NCI-H2171 treated with DMSO at 0.1 percent for 48 hours (cell line): ENCODE results near the gene COPS2.
A peak's percentile ranks its signal among the peaks of the same experiment; 100 is the strongest.
"Not testable (repeated sequence)": the region's sequence is repeated elsewhere in the genome, so short reads cannot be mapped to it uniquely, and the experiment has no call there.

Experiments used
- DNase-seq: peaks from one replicate; lab custom pipeline; 2025; lab: John Stamatoyannopoulos, UW

The COPS2 gene

DNA sequence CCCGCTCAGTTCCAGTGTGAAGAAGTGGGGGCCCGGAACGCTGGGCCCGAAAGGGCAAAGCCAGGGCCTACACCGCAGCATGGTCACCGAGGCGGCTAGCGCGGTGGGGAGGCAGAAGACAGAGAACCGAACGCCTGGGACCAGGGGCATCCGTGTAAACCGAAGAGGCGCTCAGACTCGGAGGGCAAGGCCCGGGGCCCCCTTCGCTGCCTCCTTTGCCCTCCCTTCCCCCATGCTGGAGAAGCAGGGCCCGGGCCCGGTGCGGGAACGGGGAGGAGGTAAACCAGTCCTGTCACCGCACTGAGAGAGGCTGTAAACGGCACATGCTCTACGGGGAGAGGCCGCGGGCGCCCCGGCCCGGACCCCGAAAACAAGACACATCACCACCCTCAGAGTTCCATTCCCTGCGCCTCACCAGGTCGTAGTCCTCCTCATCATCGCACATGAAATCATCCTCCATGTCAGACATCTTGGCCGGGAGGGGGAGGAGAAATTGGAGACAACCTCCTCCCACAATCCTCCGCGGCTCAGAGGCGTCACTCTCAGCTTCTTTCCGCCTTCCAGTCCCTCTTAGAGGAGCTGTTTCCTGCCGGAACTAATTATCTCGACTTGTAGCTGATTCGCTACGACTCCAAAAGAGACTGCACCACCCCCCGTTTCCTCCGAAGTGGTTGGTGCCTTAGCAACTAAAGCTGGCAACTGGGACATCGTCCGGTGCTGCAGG, at the start of gene COPS2:
COPS2 (minus strand) TSS at position 490 of the 724 bp plus-strand sequence; CDS start at position 469, 21 bp downstream.
- DNase-seq, result peak; percentile 98

DNA sequence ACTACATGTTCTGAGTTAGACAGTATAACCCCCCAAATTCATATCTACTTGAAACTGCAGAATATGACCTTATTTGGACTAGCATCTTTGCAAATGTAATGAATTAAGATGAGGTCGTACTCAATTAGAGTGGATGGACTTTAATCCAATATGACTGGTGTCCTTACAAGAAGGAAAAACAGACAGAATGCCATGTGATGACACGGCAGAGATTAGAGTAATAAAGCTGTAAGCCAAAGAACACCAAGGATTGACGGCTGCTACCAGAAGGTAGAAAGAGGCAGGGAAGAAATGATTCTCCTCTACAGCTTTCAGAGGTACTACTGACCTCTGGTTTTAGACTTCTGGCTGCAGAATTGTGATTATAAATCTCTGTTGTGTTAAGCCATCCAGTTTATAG, 44.9 kb upstream of the COPS2 start:
- DNase-seq, result no peak

DNA sequence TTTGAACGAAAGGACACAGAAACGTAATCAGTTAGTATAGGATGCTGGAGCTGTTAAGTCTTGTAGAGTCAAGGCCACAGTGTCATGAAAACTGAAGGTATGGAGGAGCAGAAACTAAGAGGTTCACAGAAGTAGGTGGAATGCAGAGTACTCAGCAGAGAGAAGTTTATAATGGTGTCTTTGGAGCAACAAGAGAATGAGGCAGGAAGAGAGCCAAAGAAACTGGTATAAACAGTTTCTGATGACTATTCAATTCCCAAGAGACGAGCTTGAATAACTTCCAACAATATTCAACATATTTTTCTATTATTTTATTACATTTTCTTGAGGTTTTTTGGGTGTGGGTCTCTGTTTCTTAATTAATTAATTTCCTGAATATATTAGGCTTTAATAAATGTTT, 44.3 kb upstream of the COPS2 start:
- no peak for DNase-seq

DNA sequence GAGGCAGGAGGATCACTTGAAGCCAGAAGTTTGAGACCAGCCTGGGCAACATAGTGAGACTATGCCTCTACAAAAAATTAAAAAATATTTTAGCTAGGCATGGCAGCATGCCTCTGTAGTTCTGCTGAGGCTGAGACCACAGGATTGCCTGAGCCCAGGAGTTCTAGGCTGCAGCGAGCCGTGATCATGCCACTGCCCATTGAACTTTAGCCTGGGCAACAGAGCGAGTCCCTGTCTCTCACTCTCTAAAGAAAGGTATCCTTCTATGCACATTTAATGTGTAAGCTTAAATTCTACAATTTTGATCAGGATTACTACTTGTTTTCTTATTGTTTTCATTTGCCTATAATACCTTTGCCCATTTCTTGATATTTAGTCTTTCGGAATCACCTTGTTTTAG, 41.5 kb upstream of the COPS2 start:
- no peak for DNase-seq

DNA sequence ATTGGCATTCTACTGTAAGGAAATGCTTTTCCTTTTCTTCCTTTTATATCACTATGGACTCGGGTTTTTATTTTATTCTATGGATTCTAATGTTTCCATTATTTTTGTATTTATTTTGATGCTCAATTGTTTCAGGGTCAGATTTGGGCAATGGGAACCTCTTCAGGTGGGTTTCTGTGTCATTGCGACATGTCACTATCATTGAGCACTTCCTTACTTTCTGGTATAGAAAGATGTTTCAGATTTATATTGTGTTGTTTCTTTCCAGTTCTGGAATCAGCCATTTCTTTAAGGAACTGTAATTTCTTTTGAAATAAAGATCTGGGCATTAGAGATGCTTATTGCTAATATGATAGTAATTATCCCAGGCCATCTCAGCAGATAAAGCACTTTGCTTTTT, 36.5 kb upstream of the COPS2 start:
- DNase-seq, result no peak

DNA sequence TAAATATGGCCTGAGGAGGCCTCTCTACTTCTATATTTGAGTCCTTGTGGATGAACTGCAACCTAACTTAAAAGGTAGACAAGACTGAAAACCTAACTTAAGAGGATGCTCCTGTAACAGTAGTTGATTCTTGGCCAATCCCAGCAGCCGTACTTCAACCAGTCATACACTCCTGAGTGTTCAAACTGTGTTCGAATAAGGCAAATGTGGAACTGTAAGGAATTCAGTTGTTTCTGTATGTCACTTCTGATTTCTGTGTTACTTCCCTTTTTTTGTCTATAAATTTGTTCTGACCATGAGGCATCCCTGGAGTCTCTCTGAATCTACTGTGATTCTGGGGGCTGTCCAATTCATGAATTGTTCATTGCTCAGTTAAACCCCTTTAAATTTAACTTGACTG, 35.2 kb upstream of the COPS2 start:
- DNase-seq, result no peak

DNA sequence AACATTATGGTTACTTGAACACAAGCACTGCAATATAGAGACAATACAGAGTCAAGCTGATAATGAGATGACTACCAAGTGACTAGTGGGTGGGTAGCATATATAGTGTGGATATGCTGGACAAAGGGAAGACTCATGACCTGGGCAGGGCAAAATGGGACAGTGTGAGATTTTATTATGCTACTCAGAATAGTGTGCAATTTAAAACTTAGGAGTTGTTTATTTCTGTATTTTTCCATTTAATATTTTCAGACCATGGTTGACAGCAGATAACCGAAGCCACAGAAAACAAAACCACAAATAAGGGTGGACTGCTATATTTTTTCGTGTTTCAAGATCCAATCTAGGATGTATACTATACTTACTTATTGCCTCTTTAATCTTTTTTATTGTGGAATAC, 34.2 kb upstream of the COPS2 start:
- DNase-seq, result no peak

DNA sequence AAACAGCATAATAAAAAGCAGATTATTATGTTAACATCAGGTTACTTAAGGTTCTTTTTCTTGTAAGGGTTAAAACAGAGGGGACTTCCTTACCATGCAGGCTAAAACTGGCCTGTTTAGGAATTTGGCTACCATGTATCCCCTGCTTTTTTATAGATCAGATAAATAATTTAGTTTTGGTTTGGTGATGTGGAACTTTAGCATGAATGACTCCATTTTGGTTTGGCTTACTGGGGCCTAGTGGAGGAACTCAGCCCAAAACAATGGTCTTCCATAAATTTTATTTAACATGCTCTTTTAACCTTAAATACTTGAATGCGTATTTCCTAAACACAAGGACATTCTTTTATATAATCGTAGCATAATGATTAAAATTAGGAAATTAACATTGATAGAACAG, 33.5 kb upstream of the COPS2 start:
- no peak for DNase-seq

DNA sequence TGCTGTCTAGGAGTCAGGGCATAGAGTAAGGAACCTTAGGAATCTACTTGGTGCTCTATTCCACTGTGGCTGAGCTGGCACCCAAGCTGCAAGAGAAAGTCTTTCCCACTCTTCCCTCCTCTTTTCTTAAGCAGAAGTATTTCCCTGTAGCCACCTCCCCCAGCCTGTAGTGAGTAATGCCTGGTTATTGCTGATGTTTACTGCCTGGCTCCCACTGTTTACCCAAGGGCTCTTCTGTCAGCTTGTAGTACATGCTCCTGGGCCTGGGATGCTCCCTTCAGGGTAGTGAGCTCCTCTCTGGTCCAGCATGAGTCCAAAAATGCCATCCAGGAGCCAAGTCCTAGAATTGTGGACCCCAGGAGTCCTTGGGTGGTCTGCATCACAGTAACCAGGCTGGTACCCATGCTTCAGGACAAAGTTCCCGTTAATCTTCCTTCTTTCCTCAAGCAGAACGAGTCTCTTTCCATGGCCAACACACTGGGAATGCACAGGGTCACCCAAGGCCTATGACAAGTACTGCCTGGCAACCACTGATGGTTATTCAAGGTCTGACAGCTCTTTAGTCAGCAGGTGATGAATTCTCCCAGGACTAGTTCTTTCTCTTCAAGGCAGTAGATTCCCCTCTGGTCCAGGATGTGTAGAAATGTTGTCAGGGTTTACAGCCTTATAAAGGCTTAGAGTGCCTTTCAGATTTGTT, 32.3 kb upstream of the COPS2 start:
- no peak for DNase-seq

DNA sequence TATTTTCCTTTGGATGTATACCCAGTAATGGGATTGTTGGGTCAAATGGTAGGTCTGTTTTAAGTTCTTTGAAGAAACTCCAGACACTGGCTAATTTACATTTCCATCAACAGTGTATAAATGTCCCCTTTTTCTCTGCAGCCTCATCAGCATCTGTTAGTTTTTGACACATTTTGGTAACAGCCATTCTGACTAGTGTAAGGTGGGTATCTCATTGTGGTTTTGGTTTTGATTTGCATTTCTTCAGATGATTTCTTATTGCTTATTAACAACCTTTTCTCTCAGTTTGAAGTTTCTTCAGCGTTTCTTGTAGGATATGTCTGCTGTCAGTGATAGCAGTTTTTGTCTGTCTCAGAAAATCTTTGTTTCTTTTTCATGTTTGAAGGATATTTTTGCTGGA, 30.1 kb upstream of the COPS2 start:
- no peak for DNase-seq

DNA sequence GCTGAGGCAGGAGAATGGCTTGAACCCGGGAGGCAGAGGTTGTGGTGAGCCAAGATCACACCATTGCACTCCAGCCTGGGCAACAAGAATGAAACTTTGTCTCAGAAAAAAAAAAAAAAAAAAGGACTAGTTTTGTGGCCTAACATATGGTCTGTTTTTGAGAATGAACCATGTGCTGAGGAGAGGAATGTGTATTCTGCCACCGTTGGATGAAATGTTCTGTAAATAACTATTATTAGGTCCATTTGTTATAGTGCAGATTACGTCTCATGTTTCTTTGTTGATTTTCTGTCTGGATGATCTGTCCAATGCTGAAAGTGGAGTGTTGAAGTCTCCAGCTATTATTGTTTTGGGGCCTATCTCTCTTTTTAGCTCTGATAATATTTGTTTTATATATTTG, 28.3 kb upstream of the COPS2 start:
- DNase-seq, result peak; percentile 60

DNA sequence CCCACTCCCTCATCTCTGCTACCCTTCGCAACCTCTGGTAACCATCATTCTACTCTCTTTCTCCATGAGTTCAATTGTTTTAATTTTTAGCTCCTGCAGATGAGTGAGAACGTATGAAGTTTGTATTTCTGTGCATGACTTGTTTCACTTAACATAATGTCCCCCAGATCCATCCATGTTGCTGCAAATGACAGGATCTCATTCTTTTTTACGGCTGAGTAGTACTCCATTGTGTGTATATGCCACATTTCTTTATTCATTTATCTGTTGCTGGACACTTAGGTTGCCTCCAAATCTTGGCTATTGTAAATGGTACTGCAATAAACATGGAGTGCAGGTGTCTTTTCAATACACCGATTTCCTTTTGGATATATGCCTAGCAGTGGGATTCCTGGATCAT, 26.7 kb upstream of the COPS2 start:
- DNase-seq, result no peak

DNA sequence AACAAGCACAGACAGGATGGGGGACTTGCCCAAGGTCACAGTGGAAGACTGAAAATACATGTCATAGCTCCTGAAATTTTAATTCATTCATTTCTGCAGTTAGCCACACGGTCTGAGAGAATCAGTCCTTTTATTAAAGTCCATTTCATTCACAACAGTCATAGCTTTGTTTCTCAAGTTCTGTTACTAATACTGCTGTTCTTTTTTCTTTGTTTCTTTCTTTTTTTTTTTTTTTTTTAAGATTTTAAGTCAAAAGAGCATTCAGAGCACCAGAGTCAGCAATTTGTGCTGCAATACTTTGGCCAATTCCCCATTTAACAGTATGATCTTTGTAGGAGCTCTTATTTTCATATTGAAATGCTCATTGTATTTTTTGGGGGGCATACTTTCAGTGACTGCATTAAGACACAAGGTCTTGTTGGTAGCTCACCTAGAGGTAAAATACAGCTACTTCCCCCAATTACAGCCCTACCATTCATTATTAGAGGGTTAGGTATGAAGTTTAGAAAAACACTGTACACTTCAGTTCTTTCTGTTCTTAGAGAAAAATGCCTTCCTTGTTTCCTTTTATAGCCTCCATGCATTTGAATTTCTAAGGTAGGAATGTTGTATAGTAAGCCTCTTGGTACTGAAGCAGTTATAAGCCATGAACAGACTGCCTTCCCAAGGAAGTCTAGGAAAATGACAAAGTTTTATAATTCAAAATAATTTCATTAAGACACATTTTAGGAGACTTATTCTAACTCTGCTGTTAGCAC, 24.2 kb upstream of the COPS2 start:
- DNase-seq, result no peak

DNA sequence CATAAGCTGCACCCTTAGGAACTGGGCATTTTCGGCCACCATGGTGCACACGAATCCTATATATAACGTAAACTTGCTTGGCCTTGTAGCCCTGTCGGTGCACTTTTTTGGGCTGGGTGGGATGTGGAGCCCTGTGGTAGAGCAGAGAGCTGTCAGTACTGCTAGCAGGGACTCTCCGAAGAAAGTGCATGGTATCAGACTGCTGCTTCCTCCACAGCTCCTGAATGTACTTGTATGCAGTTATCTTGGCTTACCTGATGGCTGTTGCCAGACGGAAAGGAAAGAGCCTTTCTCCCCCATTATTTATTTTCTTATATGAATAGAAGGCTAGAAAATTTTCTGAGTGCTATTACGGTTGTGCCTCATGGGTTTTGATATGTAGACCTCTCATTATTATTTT, 23.1 kb upstream of the COPS2 start:
- DNase-seq, result no peak

DNA sequence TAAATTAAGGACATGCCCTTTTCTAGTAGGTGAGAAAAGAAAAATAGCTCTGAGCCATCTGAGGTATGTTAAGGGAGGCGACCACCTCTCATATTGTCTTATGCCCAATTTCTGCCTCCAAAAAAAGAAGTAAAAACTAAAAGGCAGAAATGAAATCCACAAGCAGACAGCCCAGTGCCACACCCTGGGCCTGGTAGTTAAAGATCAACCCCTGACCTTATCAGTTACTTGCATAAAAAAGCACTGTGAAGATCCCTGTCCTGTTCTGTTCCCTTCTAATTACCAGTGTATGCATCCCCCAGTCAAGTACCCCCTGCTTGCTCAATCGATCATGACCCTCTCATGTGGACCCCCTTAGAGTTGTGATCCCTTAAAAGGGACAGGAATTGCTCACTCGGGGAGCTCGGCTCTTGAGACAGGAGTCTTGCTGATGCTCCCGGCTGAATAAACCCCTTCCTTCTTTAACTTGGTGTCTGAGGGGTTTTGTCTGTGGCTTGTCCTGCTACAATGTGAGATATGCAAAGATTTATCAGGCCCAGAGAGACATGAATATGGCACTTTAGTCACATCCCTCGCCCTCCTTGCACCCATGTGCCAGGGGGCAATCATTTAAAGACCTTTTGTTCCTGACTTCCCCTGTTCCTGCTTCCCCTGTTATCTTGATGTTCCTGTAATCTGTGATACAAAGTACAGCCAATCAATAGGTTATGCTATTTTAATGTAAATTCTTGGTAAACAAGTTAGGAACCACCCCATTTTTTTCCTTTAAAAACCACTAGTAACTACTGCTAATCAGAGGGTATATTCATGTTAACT, 20.4 kb upstream of the COPS2 start:
- DNase-seq, result not testable (repeated sequence)

DNA sequence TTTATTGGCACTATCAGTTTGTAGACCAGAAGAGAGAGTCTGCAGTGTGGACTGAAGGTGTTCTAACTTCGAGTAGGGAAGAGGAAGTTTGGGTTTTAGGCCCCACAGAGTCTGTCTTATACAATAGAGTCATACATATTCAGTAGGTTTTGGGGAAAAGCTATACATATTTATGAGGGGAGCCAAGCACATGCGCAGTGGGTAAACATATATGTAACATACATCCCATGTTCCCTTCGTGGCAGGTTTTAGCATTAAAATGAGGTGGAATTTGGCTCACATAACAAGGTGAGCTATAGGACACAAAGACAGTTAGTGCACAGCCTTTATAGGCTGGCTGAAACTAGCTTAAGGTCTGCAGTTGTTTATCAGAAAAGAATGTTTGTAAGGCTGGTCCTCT, 19.5 kb upstream of the COPS2 start:
- no peak for DNase-seq

DNA sequence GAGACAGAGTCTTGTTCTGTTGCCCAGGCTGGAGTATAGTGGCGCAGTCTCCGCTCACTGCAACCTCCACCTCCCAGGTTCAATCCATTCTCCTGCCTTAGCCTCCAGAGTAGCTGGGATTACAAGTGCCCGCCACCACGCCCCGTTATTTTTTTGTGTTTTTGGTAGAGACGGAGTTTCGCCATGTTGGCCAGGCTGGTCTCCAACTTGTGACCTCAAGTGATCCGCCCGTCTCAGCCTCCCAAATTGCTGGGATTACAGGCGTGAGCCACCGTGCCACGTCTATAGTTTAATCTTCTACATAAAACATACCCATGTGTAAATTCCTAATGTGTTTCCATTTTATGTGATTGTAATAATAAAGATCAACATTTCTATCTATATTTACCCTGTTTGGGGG, 16.4 kb upstream of the COPS2 start:
- DNase-seq, result no peak

DNA sequence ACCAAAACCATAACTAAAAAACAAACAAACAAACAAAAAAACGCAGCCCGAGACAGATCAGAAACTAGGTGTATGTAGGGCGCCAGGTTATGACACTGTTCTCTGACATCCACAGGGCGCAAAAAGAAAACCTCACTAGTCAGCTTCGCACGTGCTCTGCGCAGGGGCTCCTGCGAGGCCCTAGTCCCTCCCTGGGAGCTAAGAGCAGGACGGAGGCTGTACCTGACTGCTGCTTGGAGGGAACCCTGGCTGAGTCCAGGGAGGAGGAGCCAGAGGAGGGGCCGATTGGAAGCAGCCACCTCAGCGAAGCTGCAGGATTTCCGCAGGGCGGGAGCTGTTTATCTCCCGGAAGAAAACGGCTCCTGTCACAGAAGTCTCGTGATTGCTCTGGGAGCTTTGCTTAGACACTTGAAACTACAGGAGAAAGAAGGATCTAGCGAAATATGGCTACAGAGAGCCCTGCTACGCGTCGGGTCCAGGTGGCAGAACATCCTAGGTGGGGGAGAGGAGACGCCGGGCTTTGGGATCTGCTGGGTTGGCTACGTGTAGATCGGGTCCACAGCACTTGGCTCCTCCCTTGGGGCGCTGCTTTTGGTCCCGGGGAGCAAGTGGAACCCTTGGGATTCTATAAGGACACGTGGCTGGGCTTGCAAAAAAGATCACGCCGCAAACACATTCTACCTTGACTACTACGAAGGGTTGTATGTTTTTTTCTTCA, 14.6 kb upstream of the COPS2 start, which contains the start of gene GALK2:
GALK2 (plus strand) TSS at position 368 of the 718 bp plus-strand sequence; CDS start at position 444, 76 bp downstream.
- peak; percentile 94 for DNase-seq

DNA sequence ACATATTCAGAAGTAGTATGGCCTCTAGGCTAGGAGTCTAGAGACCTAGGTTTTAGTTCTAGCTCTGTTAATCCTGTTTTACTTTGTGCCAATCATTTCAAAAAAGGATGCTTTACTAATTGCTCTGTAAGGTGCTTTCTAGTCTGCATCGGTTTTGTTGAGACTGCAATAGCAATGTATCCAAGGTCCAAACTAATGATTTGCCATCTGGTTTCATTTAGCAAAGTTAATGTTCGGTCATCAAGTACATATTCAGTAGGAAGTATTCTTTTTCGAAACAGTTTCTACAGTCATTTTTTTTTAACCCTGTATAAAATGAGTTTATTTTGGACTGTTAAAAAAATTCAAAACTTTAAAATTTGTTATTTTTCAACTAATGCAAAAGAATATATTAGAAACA, 12.6 kb upstream of the COPS2 start:
- no peak for DNase-seq

DNA sequence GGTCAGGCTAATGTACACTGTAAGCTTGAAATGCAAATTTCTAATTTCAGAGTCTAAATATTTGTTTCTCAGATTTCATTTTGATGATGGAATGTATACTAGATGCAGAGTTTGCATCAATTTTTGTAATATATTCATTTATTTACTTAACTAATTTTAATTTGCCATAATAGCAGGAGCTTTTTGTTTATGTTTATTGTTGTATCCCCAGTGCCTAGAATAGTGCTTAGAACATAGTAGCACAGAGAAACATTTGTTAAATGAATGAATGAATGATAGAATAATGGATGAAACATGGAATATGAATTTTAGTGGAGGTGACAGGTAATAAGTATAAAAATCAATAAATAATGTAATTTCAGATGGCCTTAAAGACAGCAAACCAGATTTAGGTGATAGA, 9.5 kb upstream of the COPS2 start:
- DNase-seq, result no peak

DNA sequence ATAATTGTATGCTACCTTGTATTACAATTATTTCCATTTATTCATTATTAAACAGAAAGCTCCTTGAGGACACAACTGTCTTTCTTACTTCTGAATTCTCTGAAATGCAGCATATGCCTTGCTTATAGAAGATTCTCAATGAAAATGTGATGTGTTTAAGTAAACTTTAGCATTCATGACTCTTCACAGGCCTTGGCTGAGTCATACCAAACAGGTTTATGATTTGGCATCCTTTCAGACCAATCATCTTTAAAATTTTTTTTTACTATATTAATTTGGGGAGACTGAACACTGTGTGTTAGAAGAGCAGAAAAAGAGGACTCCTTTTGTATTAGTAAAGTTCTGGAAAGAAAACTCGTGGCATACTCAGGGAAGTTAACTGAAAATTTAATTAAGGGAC, 8.3 kb upstream of the COPS2 start:
- no peak for DNase-seq
